Endodermal cell (in vitro differentiated cells): ENCODE results near the gene MROH9. TPM values are rescaled to one million over a fixed set of nuclear protein-coding genes. Genes with fewer than 3 reads are reported as not detected.
"Not testable (repeated sequence)": the region's sequence is repeated elsewhere in the genome, so short reads cannot be mapped to it uniquely, and the experiment has no call there.

Experiments used
- DNase-seq: peaks from one replicate; pipeline ENCODE4 v3.0.0-alpha.2; 2017
- H3K27ac ChIP-seq: 2 replicates; pipeline ENCODE4 v1.5.1; 2013; ENCODE audit warnings: mild to moderate bottlenecking, low read depth, low read length, moderate library complexity
- H3K27me3 ChIP-seq: 2 replicates; pipeline ENCODE4 v1.6.1; 2013; ENCODE audit warnings: mild to moderate bottlenecking, low read length, moderate library complexity; ENCODE audit not compliant: insufficient read depth, control insufficient read depth, poor library complexity, severe bottlenecking
- H3K36me3 ChIP-seq: 2 replicates; pipeline ENCODE4 v1.7.0; 2013; ENCODE audit warnings: mild to moderate bottlenecking, low read length, moderate library complexity; ENCODE audit not compliant: control insufficient read depth, insufficient read depth
- H3K4me1 ChIP-seq: one replicate; pipeline ENCODE4 v1.7.0; 2013; ENCODE audit warnings: low read length; ENCODE audit not compliant: control insufficient read depth, insufficient read depth
- H3K4me3 ChIP-seq: 2 replicates; pipeline ENCODE4 v1.5.1; 2013; ENCODE audit warnings: mild to moderate bottlenecking, low read length, moderate library complexity
- H3K9ac ChIP-seq: 2 replicates; pipeline ENCODE4 v1.6.1; 2013; ENCODE audit warnings: mild to moderate bottlenecking, low read length, moderate library complexity; ENCODE audit not compliant: poor library complexity, severe bottlenecking; ENCODE audit errors: extremely low read depth
- H3K9me3 ChIP-seq: 2 replicates; pipeline ENCODE4 v1.6.1; 2013; ENCODE audit warnings: mild to moderate bottlenecking, low read length, moderate library complexity; ENCODE audit not compliant: control insufficient read depth
- H3K27ac Mint-ChIP-seq: 2 replicates; pipeline ENCODE4 v1.8.0; 2020; ENCODE audit warnings: mixed read lengths
- H3K27me3 Mint-ChIP-seq: 2 replicates; pipeline ENCODE4 v1.8.0; 2021; ENCODE audit warnings: mild to moderate bottlenecking, mixed read lengths; ENCODE audit not compliant: insufficient read depth
- H3K36me3 Mint-ChIP-seq: 2 replicates; pipeline ENCODE4 v1.8.0; 2020; ENCODE audit warnings: low read depth, mixed read lengths
- H3K4me1 Mint-ChIP-seq: 2 replicates; pipeline ENCODE4 v1.8.0; 2020; ENCODE audit warnings: mixed read lengths
- H3K4me3 Mint-ChIP-seq: 2 replicates; pipeline ENCODE4 v1.8.0; 2020; ENCODE audit warnings: mild to moderate bottlenecking, moderate library complexity, mixed read lengths
- H3K9me3 Mint-ChIP-seq: 2 replicates; pipeline ENCODE4 v1.8.0; 2020; ENCODE audit warnings: mild to moderate bottlenecking, mixed read lengths
- CTCF ChIP-seq: fragments of 200-600 bp; sonication (generic); conservative IDR thresholded peaks from 2 replicates; pipeline ENCODE4 v1.5.0; 2021; ENCODE audit warnings: antibody characterized with exemption, mild to moderate bottlenecking
- WGBS, 2 experiments: methylation state at CpG; one replicate each; pipeline versions ENCODE4 v1.1.5 to v1.1.7; 2013; ENCODE audit warnings: missing lambda C conversion rate in 2 of 2, mixed read lengths in 1 of 2; ENCODE audit not compliant: insufficient coverage in 1 of 2, insufficient read length in 1 of 2; 5-methylcytosine and 5-hydroxymethylcytosine counted together
- total RNA-seq, 2 donors: library from RNA; stranded (reverse); fragmentation: NEBNext Ultra II Directional in 1 of 2; extraction: Animal tissue kit (Norgen Biotek cat#: 25700) in 1 of 2; gene quantifications; 2 replicates in 1 of 2; 3 replicates in 1 of 2; pipeline ENCODE4 v1.2.1, GENCODE V29; 2021

The MROH9 gene
- total RNA-seq, 2 donors from 2014 or later = not detected

- H3K27me3 ChIP-seq = no peaks in the 10 kb centered on the region
- H3K4me1 ChIP-seq = no peaks in the 10 kb centered on the region
- H3K9me3 ChIP-seq = no peaks in the 10 kb centered on the region
- Mint-ChIP-seq H3K9me3 (no peaks in the 10 kb centered on the region), H3K4me3 (no peak overlapping the region), H3K27ac (no peak overlapping the region), H3K4me1 (peaks cover 1% of the 10 kb centered on the region), H3K36me3 (no peaks in the 10 kb centered on the region), H3K27me3 (no peaks in the 10 kb centered on the region)
- H3K9ac ChIP-seq = no peak overlapping the region
- no peak overlapping the region for H3K27ac ChIP-seq
- DNase-seq = no peak
- no peaks in the 10 kb centered on the region for H3K36me3 ChIP-seq
- TF ChIP-seq CTCF = no peak
- 78 to 83% methylated on average over 3 of the region's 3 CpGs for WGBS, 2 experiments
- H3K4me3 ChIP-seq = no peak overlapping the region
Observed at GRCh38 chr1:170932236-170932635, 3.1 kb upstream of the MROH9 start.

- no peaks in the 10 kb centered on the region for H3K27me3 ChIP-seq
- Mint-ChIP-seq H3K27ac (no peak overlapping the region), H3K4me1 (no peaks in the 10 kb centered on the region), H3K27me3 (no peaks in the 10 kb centered on the region), H3K4me3 (no peak overlapping the region), H3K36me3 (no peaks in the 10 kb centered on the region), H3K9me3 (peaks cover 4% of the 10 kb centered on the region)
- TF ChIP-seq CTCF = no peak
- 97 to 100% methylated on average over 1 to 3 of the region's 3 CpGs for WGBS, 2 experiments
- no peak overlapping the region for H3K27ac ChIP-seq
- H3K4me3 ChIP-seq = no peak overlapping the region
- H3K9ac ChIP-seq = no peak overlapping the region
- H3K36me3 ChIP-seq = no peaks in the 10 kb centered on the region
- no peaks in the 10 kb centered on the region for H3K4me1 ChIP-seq
- no peaks in the 10 kb centered on the region for H3K9me3 ChIP-seq
- no peak for DNase-seq
Observed at GRCh38 chr1:170938281-170938680, 2.9 kb downstream of the MROH9 start.

GRCh38 chr1:170939476-170939875 is 4.1 kb downstream of the MROH9 start:
- DNase-seq = no peak
- H3K4me1 ChIP-seq = no peaks in the 10 kb centered on the region
- Mint-ChIP-seq H3K9me3 (peaks cover 4% of the 10 kb centered on the region), H3K36me3 (no peaks in the 10 kb centered on the region), H3K27ac (no peak overlapping the region), H3K4me3 (no peak overlapping the region), H3K4me1 (no peaks in the 10 kb centered on the region), H3K27me3 (no peaks in the 10 kb centered on the region)
- no peak overlapping the region for H3K4me3 ChIP-seq
- no peak for TF ChIP-seq CTCF
- no peak overlapping the region for H3K27ac ChIP-seq
- 84 to 100% methylated on average over 1 to 2 of the region's 2 CpGs for WGBS, 2 experiments
- no peaks in the 10 kb centered on the region for H3K36me3 ChIP-seq
- H3K9ac ChIP-seq = no peak overlapping the region
- no peaks in the 10 kb centered on the region for H3K27me3 ChIP-seq
- no peaks in the 10 kb centered on the region for H3K9me3 ChIP-seq

- H3K4me1 ChIP-seq, H3K9ac ChIP-seq, H3K27ac ChIP-seq, H3K36me3 Mint-ChIP-seq, H3K4me3 Mint-ChIP-seq, DNase-seq, H3K4me1 Mint-ChIP-seq, H3K27me3 Mint-ChIP-seq, H3K27ac Mint-ChIP-seq, H3K9me3 ChIP-seq, H3K36me3 ChIP-seq, H3K9me3 Mint-ChIP-seq, H3K4me3 ChIP-seq: not testable (repeated sequence)
- H3K27me3 ChIP-seq = peaks cover 13% of the 10 kb centered on the region
- WGBS, 2 experiments = 93% methylated on average over 1 of the region's 1 CpG; no CpG with 5 or more reads in 1 of the 2 experiments
Observed at GRCh38 chr1:170951744-170952143, 16.4 kb downstream of the MROH9 start.
